ENCODE data around the gene HDLBP. TPM values are rescaled to one million over a fixed set of nuclear protein-coding genes. Genes with fewer than 3 reads are reported as not detected.
"Not testable (repeated sequence)": the region's sequence is repeated elsewhere in the genome, so short reads cannot be mapped to it uniquely, and the experiment has no call there.

HDLBP gene
- polyA plus RNA-seq, 3 donors, result 187 to 327 (median 208) TPM

DNA sequence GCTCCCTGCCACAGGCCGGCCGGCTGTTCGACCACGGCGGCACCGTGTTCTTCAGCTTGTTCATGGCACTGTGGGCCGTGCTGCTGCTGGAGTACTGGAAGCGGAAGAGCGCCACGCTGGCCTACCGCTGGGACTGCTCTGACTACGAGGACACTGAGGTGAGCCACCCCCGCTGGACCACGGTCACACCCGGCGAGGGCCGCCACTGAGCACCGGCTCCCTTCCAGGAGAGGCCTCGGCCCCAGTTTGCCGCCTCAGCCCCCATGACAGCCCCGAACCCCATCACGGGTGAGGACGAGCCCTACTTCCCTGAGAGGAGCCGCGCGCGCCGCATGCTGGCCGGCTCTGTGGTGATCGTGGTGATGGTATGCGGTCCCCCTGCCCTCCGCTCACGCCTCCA lies 106.2 kb downstream of the HDLBP start:
- 83 to 91% (median 85%) methylated on average over 33 of the region's 33 CpGs for WGBS, 3 donors
- no peak overlapping the region for H3K27ac ChIP-seq (ENCODE audit: low read depth, low read length)

- no peak overlapping the region for H3K27ac ChIP-seq (ENCODE audit: low read depth, low read length)
- WGBS, 3 donors, result 62 to 76% (median 70%) methylated on average over 6 of the region's 6 CpGs
These were observed 107.4 kb downstream of the HDLBP start for GRCh38 chr2:241208058-241208457.

DNA sequence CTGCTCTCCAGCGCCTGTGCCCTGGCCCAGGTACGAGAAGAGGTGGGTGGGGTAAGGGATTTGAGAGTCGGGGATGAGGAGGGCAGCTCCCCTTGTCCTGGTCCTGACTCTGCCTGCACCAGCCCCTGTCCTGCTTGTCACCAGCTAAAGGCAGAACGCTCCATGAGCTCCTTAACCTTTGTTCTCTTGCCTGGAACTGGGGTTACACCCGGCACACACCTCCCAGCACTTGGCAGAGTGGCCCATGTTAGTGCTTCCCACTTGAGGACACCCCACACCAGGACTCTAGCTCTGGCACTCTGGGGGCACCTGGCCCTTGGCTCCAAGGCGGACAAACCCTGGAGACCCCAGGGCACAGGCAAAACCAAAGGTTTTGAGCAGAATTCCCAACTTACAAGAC lies 107.8 kb downstream of the HDLBP start:
- WGBS, 3 donors, result 68 to 77% (median 77%) methylated on average over 6 of the region's 6 CpGs

DNA sequence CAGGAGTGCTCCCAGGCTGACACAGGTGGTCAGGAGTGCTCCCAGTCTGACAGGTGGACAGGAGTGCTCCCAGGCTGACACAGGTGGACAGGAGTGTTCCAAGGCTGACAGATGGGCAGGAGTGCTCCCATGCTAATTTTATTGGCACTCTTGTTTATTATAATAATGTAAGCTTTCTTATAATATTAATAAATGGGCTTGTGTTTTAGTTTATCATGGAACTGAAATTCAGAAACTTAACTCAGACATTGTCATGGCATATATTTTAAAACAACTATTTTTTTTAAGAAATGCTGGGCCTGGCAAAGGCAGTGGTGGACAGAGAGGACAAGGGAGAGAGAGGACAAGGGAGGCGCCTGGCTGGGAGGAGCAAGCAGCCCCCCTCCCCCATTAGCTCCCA lies 108.3 kb downstream of the HDLBP start:
- H3K27ac ChIP-seq (ENCODE audit: low read depth, low read length), result no peak overlapping the region
- WGBS, 3 donors, result 60 to 88% (median 75%) methylated on average over 1 of the region's 1 CpG

More for the DNA sequence above, 107.8 kb downstream of the HDLBP start:
- no peak overlapping the region for H3K27ac ChIP-seq (ENCODE audit: low read depth, low read length)

GRCh38 chr2:241205086-241205485 lies 110.4 kb downstream of the HDLBP start:
- H3K27ac ChIP-seq (ENCODE audit: low read depth, low read length), result no peak overlapping the region
- 90 to 98% (median 94%) methylated on average over 3 of the region's 3 CpGs for WGBS, 3 donors

GRCh38 chr2:241204490-241204889 lies 111.0 kb downstream of the HDLBP start:
- no peak overlapping the region for H3K27ac ChIP-seq (ENCODE audit: low read depth, low read length)
- 63 to 83% (median 77%) methylated on average over 2 to 4 of the region's 4 CpGs for WGBS, 3 donors

DNA sequence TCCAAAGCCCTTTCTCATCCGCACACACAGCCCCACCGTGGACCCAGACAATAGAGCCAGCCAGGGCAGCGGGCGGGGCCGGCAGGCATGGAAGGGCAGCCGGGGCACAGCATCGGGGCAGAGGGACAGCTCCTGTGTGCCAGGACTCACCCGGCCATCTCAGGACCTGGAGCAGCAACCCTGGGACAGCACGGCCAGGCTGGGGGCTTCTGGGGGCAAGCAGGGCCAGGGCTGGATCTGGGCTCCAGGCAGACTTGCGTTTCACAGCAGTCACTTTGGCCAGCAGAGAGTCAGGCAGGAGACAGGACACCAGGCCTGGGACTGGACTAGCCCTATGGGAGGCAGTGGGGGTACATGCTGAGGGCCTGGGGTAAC lies 111.5 kb downstream of the HDLBP start:
- 87 to 92% (median 88%) methylated on average over 10 of the region's 10 CpGs for WGBS, 3 donors
- H3K27ac ChIP-seq (ENCODE audit: low read depth, low read length), result no peak overlapping the region

DNA sequence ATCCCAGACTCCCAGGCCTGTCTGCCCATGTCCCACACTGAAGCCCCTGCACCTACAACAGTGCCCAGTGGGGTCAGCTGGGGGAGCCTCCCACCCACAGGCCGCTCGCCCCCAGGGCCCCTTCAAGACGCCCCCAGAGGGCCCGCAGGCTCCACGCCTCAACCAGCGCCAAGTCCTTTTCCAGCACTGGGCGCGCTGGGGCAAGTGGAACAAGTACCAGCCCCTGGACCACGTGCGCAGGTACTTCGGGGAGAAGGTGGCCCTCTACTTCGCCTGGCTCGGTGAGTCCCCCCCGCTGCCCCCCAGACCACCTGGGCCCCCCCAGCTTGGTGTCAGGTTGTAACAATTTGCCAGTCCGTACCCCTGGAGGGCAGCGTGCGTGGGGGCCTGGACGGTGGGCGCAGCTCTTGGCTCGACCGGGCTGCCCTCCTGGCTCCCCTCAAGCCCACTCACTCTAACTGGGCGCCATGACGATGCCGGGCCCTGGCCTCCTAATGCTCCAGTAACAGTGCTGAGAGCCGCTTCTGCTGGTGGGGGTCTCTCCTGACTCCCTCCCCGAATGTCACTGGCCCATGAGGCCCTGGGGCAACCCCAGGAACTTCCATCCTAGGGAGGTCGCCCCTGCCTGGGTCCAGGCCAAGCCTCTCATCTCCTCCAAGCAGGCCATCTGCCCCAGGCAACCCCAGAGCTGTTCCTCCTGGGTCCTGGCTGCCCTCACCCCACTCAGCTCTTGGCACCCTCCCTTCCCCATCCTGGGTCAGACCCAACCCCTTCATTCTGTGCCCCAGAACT lies 112.1 kb downstream of the HDLBP start:
- WGBS, 3 donors, result 92 to 96% (median 96%) methylated on average over 27 of the region's 27 CpGs
- H3K27ac ChIP-seq (ENCODE audit: low read depth, low read length), result no peak overlapping the region

DNA sequence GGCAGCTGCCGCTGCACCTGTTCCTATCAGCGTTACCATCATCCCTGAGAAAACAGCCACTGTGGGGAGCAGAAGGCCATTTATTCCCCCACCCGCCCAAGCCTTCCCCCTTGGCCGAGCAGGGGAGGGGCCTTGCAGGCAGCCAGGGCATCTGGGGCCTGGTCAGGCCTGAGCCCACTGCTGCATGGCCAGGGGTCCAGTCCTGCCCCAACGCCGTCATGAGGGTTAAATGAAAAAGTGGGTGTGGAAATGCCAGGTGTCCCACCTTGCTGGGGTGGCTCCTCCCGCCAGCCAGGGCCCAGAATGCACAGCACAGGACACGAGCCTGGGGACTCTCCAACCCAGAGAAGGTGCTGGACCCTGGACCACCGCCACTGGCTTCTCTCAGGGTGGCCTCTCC lies 112.8 kb downstream of the HDLBP start:
- no peak overlapping the region for H3K27ac ChIP-seq (ENCODE audit: low read depth, low read length)
- WGBS, 3 donors, result 91 to 96% (median 91%) methylated on average over 7 to 9 of the region's 9 CpGs

DNA sequence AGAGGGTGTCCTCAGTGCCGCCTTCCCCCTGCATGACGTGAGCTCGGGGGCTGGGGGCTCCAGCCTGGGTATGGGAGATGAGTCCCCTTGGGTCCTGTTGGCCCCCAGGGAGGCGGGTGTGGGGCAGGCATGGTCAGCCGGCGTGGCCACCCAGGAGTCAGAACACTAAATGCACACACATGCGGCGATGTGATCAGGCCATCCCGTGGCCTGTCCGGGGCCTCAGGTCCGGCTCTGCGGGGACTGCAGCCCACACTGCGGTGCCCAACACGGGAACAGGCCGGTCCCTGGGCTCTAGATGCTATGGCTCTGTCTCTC lies 113.2 kb downstream of the HDLBP start:
- no peak overlapping the region for H3K27ac ChIP-seq (ENCODE audit: low read depth, low read length)
- WGBS, 3 donors, result 86 to 90% (median 87%) methylated on average over 15 of the region's 15 CpGs

GRCh38 chr2:241201445-241202267 lies 113.8 kb downstream of the HDLBP start:
- WGBS, 3 donors, result 79 to 88% (median 80%) methylated on average over 24 of the region's 24 CpGs
- no peak overlapping the region for H3K27ac ChIP-seq (ENCODE audit: low read depth, low read length)

GRCh38 chr2:241200822-241201395 lies 114.6 kb downstream of the HDLBP start:
- 54 to 90% (median 56%) methylated on average over 21 of the region's 21 CpGs for WGBS, 3 donors
- no peak overlapping the region for H3K27ac ChIP-seq (ENCODE audit: low read depth, low read length)

DNA sequence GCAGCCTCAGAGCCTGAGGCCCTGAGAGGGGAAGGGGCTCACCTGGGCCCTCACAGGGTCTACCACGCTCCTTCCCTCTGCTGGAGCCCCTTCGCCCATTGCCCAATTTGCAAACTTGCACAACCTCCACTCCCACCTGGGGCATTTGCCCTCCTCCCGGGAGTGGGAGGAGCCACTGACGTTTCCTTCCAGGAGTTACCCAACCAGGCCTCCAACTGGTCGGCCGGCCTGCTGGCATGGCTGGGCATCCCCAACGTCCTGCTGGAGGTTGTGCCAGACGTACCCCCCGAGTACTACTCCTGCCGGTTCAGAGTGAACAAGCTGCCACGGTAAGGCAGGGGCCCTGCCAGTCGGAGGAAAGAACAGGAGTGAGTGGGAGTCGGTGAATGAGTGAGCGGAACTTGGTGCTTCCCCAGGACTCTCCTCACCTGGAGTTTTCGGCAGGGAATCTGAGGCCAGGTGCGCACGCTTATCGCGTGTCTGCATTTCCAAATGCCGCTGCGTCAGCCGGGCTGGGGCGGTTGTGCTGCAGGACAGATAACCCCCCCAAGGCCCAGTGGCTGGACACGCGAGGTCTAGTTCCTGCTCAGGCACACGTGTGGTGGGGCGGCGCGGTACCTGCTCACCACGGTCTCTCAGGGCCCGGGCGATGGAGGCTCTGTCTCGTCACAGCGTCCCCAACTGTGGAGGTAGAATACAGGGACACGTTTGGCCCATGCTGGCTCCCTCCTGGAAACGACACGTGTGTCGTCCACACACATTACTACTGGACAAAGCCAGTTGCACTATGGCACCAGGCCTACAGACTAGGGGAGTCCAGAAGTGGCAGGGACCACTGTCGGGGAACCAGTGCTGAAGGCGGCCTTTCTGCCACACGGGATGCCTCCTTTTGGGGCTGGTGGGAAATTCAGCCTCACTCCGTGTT lies 115.3 kb downstream of the HDLBP start:
- WGBS, 3 donors, result 66 to 83% (median 72%) methylated on average over 42 of the region's 42 CpGs
- no peak overlapping the region for H3K27ac ChIP-seq (ENCODE audit: low read depth, low read length)

- 82 to 90% (median 88%) methylated on average over 16 of the region's 16 CpGs for WGBS, 3 donors
- no peak overlapping the region for H3K27ac ChIP-seq (ENCODE audit: low read depth, low read length)
These were observed 116.2 kb downstream of the HDLBP start for GRCh38 chr2:241199286-241199685.

- H3K27ac ChIP-seq (ENCODE audit: low read depth, low read length), result no peak overlapping the region
- WGBS, 3 donors, result 75 to 82% (median 79%) methylated on average over 27 of the region's 27 CpGs
These were observed 116.8 kb downstream of the HDLBP start for GRCh38 chr2:241198381-241199279.

DNA sequence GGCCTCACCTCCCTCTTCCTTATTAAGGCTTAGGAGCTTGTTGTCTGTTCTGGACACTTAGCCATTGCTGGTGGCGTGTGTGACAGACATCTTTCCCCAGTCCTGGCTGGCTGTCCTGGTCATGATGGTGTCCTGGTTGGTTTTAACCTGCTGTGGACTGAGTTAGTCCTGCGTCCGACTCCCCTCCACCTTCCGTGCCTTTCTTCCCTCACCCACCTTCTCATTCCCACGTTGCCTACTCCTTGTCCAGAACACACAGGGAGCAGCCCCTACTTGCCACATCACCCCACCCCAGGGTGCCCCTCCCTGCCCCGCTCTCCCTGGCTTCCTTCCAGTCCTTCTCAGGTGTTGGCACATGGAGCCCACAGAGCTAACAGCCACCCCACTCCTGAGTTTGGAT lies 117.5 kb downstream of the HDLBP start:
- no peak overlapping the region for H3K27ac ChIP-seq (ENCODE audit: low read depth, low read length)
- 84 to 92% (median 88%) methylated on average over 6 of the region's 6 CpGs for WGBS, 3 donors

DNA sequence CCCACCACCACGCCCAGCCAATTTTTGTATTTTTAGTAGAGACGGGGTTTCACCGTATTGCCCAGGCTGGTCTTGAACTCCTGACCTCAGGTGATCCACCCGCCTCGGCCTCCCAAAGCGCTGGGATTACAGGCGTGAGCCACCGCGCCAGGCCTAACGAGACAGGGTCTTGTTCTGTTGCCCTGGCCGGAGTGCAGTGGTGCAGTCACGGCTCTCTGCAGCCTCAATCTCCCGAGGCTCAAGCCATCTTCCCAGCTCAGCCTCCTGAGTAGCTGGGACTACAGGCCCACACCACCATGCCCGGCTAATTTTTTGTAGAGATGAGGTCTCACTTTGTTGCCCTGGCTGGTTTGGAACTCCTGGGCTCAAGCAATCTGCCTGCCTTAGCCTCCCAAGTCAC lies 118.2 kb downstream of the HDLBP start:
- WGBS, 3 donors, result 95 to 96% (median 96%) methylated on average over 13 to 14 of the region's 14 CpGs
- not testable (repeated sequence) for H3K27ac ChIP-seq (ENCODE audit: low read depth, low read length)

Measured in adipose tissue (tissue), 3 donors.